GM13977 (cell line): Measurements from ENCODE around the gene WEE2.

Source experiments
- DNase-seq: peaks from one replicate; pipeline ENCODE4 v3.0.0; 2012; ENCODE audit warnings: low spot score
- in situ Hi-C: fragments of 300-500 bp; cut with MboI; formaldehyde crosslinking; loops from one replicate; pipeline ENCODE4 v1.12.0; 2022; ENCODE audit warnings: low sequenced_read_pairs, low pct_unique_long_range_greater_than_20kb, mixed read lengths, inconsistent platforms; ENCODE audit not compliant: unreplicated experiment
- TF ChIP-seq, protein P1 (sequence below): IDR thresholded peaks from 2 replicates; pipeline ENCODE4 v1.5.1; 2012; ENCODE audit warnings: mild to moderate bottlenecking, control low read depth; ENCODE audit not compliant: insufficient read depth; ENCODE audit errors: extremely low read depth, missing control alignments

WEE2 gene

DNA sequence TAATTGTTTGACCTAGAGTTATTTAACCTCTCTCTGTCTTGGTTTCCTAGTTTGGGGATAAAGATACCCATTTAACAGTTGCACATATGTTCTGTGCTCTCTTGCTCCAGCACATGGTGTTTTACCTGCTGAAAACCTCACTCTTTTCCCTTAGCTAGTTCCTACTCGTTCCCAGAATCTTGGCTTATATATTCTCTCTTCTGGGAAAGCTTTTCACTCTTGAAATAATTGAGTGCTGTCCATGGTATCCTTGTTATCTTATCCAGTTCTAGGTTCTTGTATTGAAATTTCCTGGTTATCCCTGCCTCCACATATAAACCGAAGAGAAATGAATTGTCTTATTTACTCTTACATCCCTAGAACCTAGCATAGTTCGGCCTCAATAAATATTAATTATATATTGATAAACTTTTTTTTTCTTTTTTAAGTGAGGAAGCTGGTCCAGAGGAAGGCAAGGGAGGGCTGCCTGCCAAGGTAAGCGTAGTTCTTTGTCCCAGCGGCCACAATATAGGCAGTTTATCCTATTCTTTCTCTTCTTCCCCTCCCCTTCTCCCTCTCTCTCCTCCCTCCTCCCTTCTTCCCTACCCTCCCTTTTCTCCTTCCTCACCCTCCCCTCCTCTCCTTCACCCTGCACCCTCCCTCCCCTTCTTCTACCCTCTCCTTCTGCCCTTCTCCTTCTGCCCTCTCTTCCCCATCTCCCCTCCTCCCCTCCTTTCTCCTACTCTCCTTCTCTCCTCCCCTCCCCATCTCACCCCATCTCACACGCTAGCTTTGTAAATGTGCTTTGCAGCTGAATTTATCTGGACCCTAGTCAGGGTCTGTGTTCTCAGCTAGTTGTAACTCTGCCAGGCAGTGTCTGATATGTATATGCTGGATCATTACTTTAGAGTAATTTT lies 7.9 kb downstream of the WEE2 start:
- in situ Hi-C loops, result no loop called here
- DNase-seq, result no peak
- TF ChIP-seq, protein P1, sequence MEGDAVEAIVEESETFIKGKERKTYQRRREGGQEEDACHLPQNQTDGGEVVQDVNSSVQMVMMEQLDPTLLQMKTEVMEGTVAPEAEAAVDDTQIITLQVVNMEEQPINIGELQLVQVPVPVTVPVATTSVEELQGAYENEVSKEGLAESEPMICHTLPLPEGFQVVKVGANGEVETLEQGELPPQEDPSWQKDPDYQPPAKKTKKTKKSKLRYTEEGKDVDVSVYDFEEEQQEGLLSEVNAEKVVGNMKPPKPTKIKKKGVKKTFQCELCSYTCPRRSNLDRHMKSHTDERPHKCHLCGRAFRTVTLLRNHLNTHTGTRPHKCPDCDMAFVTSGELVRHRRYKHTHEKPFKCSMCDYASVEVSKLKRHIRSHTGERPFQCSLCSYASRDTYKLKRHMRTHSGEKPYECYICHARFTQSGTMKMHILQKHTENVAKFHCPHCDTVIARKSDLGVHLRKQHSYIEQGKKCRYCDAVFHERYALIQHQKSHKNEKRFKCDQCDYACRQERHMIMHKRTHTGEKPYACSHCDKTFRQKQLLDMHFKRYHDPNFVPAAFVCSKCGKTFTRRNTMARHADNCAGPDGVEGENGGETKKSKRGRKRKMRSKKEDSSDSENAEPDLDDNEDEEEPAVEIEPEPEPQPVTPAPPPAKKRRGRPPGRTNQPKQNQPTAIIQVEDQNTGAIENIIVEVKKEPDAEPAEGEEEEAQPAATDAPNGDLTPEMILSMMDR, result no peak

DNA sequence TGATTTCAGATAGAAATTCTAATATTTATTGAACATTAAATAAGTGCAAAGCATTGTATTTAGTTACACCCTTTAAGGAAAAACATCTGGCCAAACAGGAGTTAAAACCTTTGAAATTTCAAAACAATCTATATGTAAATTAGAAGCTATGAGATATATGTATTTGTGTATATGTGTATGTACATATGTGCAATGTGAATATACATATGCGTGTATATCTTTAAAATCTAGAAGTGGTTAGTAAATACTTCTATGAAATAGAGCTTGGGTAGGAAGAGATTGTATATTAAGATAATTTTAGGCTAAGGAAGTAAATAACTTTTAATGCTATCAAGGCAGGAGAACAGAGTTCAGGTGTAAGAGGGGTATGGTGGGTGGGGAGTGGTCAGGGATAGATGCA lies 9.3 kb downstream of the WEE2 start:
- in situ Hi-C loops, result no loop called here
- TF ChIP-seq, protein P1, result no peak
- DNase-seq, result no peak

DNA sequence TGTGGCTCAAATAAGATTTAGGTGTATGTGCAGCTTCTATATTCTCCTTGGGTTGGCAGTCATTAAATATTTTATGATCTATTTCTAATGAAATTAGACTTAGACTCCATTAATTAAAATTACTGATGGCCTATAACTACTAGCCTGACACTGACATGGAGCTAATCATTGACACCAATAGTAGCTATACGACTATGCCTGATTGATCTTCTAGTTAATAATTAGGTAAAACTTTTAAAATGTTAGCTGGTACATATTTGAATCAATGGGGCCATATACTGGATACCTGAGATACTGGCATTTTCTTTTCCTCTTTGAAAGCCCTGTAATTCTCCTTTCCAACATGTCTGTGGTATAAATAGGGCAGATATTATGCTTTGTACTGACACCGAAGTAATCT lies 14.4 kb downstream of the WEE2 start:
- in situ Hi-C loops, result no loop called here
- TF ChIP-seq, protein P1, result no peak
- DNase-seq, result no peak

DNA sequence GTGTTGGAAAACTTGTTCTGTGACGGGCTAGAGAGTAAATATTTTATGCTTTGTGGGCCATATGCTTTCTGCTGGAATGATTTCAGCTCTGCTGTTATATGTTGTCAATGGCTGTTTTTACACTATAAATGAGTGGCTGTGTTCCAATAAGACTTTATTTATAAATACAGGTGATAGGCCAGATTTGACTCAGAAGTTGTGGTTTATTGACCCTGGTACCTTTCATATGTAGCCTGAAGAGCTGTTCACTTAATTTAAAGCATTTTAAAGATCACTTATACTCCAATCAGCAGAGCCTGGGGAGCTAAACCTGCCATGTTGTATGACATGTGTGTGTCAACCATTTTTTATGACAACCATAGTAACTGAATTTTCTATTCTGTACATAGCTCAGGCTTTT lies 20.9 kb downstream of the WEE2 start:
- in situ Hi-C loops, result no loop called here
- TF ChIP-seq, protein P1, result no peak
- no peak for DNase-seq

DNA sequence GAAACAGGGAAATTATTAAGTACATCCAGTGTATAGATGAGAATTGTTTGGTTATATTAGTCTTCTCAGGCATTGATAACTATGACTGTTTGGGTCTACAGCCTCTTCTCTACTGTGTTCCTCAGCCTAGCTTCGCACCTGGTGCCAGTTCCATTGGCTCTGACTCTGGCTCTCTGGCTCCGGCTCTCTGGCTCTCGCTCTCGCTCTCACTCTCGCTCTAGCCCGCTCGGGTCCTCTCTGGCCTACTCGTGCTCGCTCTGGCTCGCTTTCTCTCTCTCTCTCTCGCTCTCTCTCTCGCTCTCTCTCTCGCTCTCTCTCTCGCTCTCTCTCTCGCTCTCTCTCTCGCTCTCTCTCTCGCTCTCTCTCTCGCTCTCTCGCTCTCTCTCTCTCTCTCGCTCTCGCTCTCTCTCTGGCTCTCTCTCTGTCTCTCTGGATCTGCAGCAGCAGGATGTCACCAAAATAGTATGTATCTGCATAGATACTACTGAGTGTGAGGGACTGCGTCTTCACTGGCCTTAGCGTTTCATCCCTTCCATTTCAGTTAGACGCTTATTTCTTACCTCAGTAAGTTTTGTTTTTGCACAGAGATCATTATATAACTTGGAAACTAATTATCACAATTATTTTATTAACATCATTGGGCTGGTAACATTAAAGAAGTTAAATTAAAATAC lies 23.5 kb downstream of the WEE2 start:
- no peak for DNase-seq
- in situ Hi-C loops, result no loop called here
- TF ChIP-seq, protein P1, result no peak

DNA sequence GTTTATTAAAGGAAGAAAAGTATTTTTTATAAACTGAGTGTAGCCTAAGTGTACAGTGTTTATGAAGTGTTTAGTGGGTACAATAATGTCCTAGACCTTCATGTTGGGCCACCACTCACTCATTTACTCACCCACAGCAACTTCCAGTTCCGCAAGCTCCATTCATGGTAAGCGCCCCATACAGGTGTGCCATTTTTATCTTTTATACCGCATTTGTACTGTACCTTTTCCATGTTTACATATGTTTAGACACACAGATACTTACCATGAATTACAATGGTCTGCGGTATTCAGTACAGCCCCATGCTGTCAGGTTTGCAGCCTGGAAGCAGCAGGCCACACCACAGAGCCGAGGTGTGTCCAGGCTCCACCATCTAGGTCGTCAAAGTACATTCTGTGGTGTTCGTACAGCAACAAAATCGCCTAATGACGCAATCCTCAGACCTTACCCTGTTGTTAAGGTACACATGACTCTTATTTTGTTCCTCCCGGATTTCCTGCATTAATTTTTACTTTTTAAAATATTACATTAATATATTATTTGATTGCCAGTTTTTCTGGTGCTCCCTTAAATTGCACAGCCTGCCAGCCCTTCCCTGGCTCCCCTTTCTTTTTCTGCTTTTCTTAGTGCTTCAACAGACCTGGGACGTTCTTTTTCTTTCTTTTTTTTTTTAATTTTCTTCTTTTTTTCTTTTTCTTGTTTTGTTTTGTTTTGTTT lies 29.1 kb downstream of the WEE2 start:
- DNase-seq, result no peak
- TF ChIP-seq, protein P1, result no peak
- in situ Hi-C loops, result no loop called here
